ENCODE data around the gene EMC1. TPM values are rescaled to one million over a fixed set of nuclear protein-coding genes. Genes with fewer than 3 reads are reported as not detected.

The EMC1 gene
- polyA plus RNA-seq, 1 donor (not counting 4 experiments of a cell fraction or from before 2014, with no cell fraction given): 28.6 TPM

DNA sequence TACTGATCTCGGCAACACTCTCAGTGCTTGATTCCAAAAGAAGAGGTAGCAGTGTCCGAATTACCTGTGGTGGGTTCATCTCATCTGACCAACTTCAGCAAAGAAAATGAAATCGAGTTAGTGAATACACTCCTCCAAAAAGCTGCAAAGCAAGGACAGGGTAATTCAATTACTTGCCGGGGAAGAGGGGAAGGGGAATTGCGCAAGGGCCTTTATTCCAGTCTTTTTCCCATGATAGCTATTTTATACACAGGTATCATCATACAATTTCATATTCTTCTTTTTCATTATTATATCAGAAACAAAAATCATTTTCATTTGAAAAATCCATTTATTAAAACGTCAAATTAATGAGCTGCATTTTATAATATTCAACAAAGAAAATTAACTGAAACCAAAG, 84.2 kb downstream of the EMC1 start:
- H3K27me3 ChIP-seq (ENCODE audit: control insufficient read depth, extremely low read depth, insufficient read depth, low read length): no peaks in the 10 kb centered on the region
- DNase-seq (ENCODE audit: low read depth, low spot score) (no peak), FAIRE-seq (no peak)
- no peaks in the 10 kb centered on the region for H3K79me2 ChIP-seq (ENCODE audit: control insufficient read depth, insufficient read depth, low read length)
- H3K4me3 ChIP-seq (ENCODE audit: control insufficient read depth in 2 of 3, extremely low read depth in 1 of 3, insufficient read depth in 2 of 3, low read depth in 1 of 3, low read length in 3 of 3): no peak overlapping the region
- no peak overlapping the region for H2AFZ ChIP-seq (ENCODE audit: control insufficient read depth, low read length)
- H3K9me3 ChIP-seq (ENCODE audit: control insufficient read depth, low read depth, low read length): no peaks in the 10 kb centered on the region
- peaks cover 46 to 51% of the 10 kb centered on the region in 2 experiments for H3K36me3 ChIP-seq (ENCODE audit: control insufficient read depth in 2 of 2, extremely low read depth in 1 of 2, insufficient read depth in 2 of 2, low read length in 2 of 2)
- H3K4me1 ChIP-seq (ENCODE audit: control insufficient read depth, extremely low read depth, insufficient read depth, low read length): no peaks in the 10 kb centered on the region
- no peak overlapping the region for H3K4me2 ChIP-seq (ENCODE audit: control insufficient read depth, extremely low read depth, insufficient read depth, low read depth, low read length)
- H3K9ac ChIP-seq (ENCODE audit: control insufficient read depth, extremely low read depth, insufficient read depth, low read length): no peak overlapping the region
- no peak overlapping the region for H3K27ac ChIP-seq (ENCODE audit: control insufficient read depth, insufficient read depth, low read length)
- no peaks in the 10 kb centered on the region for H4K20me1 ChIP-seq (ENCODE audit: control insufficient read depth, extremely low read depth, insufficient read depth, low read length)
- no peaks in the 10 kb centered on the region for H3K9me1 ChIP-seq (ENCODE audit: control insufficient read depth, extremely low read depth, insufficient read depth, low read length)
- dilution Hi-C loops (cut with MboI; ENCODE audit: extremely low pct_ligation_motif_present, low sequenced_read_pairs): no loop called here
- TF ChIP-seq, protein P1, sequence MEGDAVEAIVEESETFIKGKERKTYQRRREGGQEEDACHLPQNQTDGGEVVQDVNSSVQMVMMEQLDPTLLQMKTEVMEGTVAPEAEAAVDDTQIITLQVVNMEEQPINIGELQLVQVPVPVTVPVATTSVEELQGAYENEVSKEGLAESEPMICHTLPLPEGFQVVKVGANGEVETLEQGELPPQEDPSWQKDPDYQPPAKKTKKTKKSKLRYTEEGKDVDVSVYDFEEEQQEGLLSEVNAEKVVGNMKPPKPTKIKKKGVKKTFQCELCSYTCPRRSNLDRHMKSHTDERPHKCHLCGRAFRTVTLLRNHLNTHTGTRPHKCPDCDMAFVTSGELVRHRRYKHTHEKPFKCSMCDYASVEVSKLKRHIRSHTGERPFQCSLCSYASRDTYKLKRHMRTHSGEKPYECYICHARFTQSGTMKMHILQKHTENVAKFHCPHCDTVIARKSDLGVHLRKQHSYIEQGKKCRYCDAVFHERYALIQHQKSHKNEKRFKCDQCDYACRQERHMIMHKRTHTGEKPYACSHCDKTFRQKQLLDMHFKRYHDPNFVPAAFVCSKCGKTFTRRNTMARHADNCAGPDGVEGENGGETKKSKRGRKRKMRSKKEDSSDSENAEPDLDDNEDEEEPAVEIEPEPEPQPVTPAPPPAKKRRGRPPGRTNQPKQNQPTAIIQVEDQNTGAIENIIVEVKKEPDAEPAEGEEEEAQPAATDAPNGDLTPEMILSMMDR (optimal IDR thresholded peaks at IDR 0.05 in 1 of 3, IDR thresholded peaks at IDR 0.05 in 1 of 3, conservative IDR thresholded peaks at IDR 0.05 in 1 of 3; ENCODE audit: extremely low read depth in 1 of 3, insufficient read depth in 2 of 3, low read length in 3 of 3): no peak
- no peak for TF ChIP-seq EZH2 (IDR thresholded peaks at IDR 0.05; ENCODE audit: low read length)

DNA sequence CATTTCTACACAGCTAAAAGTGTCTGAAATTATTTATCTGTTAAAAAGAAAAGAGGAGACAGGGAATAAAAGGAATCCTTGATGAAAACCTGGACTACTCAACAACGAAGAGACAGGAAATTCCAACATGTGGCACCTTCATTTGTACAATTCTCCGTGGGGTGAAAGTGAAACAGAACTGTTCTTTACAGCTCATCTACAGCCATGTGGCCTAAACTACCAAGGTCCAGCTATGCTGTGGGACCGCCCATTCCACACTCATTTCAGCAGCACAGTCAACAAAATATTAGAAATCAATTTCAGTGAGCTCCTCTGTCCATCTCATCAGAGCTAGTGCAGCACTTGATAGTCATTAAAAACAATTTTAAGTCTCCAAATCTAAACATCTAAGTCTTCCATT, 85.3 kb downstream of the EMC1 start:
- Histone ChIP-seq H2AFZ (ENCODE audit: control insufficient read depth, low read length) (no peak overlapping the region), H3K36me3 (ENCODE audit: control insufficient read depth in 2 of 2, extremely low read depth in 1 of 2, insufficient read depth in 2 of 2, low read length in 2 of 2) (peaks cover 48 to 56% of the 10 kb centered on the region in 2 experiments), H3K9ac (ENCODE audit: control insufficient read depth, extremely low read depth, insufficient read depth, low read length) (no peak overlapping the region), H4K20me1 (ENCODE audit: control insufficient read depth, extremely low read depth, insufficient read depth, low read length) (no peaks in the 10 kb centered on the region), H3K27ac (ENCODE audit: control insufficient read depth, insufficient read depth, low read length) (no peak overlapping the region), H3K9me3 (ENCODE audit: control insufficient read depth, low read depth, low read length) (no peaks in the 10 kb centered on the region), H3K27me3 (ENCODE audit: control insufficient read depth, extremely low read depth, insufficient read depth, low read length) (no peaks in the 10 kb centered on the region), H3K4me3 (ENCODE audit: control insufficient read depth in 2 of 3, extremely low read depth in 1 of 3, insufficient read depth in 2 of 3, low read depth in 1 of 3, low read length in 3 of 3) (no peak overlapping the region), H3K9me1 (ENCODE audit: control insufficient read depth, extremely low read depth, insufficient read depth, low read length) (no peaks in the 10 kb centered on the region), H3K4me2 (ENCODE audit: control insufficient read depth, extremely low read depth, insufficient read depth, low read depth, low read length) (no peak overlapping the region), H3K79me2 (ENCODE audit: control insufficient read depth, insufficient read depth, low read length) (no peaks in the 10 kb centered on the region), H3K4me1 (ENCODE audit: control insufficient read depth, extremely low read depth, insufficient read depth, low read length) (no peaks in the 10 kb centered on the region)
- DNase-seq (ENCODE audit: low read depth, low spot score) (no peak), FAIRE-seq (no peak)
- TF ChIP-seq EZH2 (IDR thresholded peaks at IDR 0.05; ENCODE audit: low read length): no peak
- TF ChIP-seq, protein P1 (optimal IDR thresholded peaks at IDR 0.05 in 1 of 3, IDR thresholded peaks at IDR 0.05 in 1 of 3, conservative IDR thresholded peaks at IDR 0.05 in 1 of 3; ENCODE audit: extremely low read depth in 1 of 3, insufficient read depth in 2 of 3, low read length in 3 of 3): no peak
- dilution Hi-C loops (cut with MboI; ENCODE audit: extremely low pct_ligation_motif_present, low sequenced_read_pairs): no loop called here

Other genes with a start within 250 kb of the EMC1 start
- gene UBR4, start 41.3 kb downstream of the EMC1 start, polyA plus RNA-seq: 39.0 to 50.9 TPM (median 46.8 TPM) in 3 replicates
- 35.6 to 68.1 TPM (median 50.2 TPM) in 3 replicates for gene MRTO4, start 281 bp upstream of the EMC1 start, polyA plus RNA-seq
- gene AKR7A3, start 37.2 kb upstream of the EMC1 start, polyA plus RNA-seq: 0.03 to 0.35 TPM (median 0.17 TPM) in 3 replicates
- gene AKR7A2, start 60.6 kb upstream of the EMC1 start, polyA plus RNA-seq: 21.4 to 29.2 TPM (median 22.0 TPM) in 3 replicates
- 8.0 to 16.5 TPM (median 11.6 TPM) in 3 replicates for gene SLC66A1, start 60.8 kb upstream of the EMC1 start, polyA plus RNA-seq
- 143 to 422 TPM (median 193 TPM) in 3 replicates for gene CAPZB, start 234.0 kb upstream of the EMC1 start, polyA plus RNA-seq

Measured in keratinocyte (primary cell).